DOHH2 (cell line): Measurements from ENCODE around the gene CSNK1A1.
A peak's percentile ranks its signal among the peaks of the same experiment; 100 is the strongest.

Source experiments
- H3F3A ChIP-seq: fragments of 200-600 bp; sonication (generic), shearing (Covaris generic); 2 replicates; pipeline ENCODE4 v1.6.0; 2016; ENCODE audit warnings: antibody characterized with exemption, mild to moderate bottlenecking; ENCODE audit not compliant: control insufficient read depth, insufficient read depth
- H3K27ac ChIP-seq: fragments of 200-600 bp; sonication (generic); 2 replicates; pipeline ENCODE4 v1.5.1; 2014; ENCODE audit warnings: low read depth, mild to moderate bottlenecking, low read length, moderate library complexity
- H3K27me3 ChIP-seq: fragments of 200-600 bp; sonication (generic); 2 replicates; pipeline ENCODE4 v1.6.1; 2014; ENCODE audit warnings: mild to moderate bottlenecking, low read length, mixed read lengths; ENCODE audit not compliant: control insufficient read depth
- H3K36me3 ChIP-seq: fragments of 200-600 bp; sonication (generic); 2 replicates; pipeline ENCODE4 v1.6.1; 2014; ENCODE audit warnings: mild to moderate bottlenecking, low read length, moderate library complexity, mixed read lengths; ENCODE audit not compliant: control insufficient read depth
- H3K4me1 ChIP-seq: fragments of 200-600 bp; sonication (generic); 2 replicates; pipeline ENCODE4 v1.6.1; 2014; ENCODE audit warnings: mild to moderate bottlenecking, low read length, mixed read lengths; ENCODE audit not compliant: control insufficient read depth
- H3K4me2 ChIP-seq: fragments of 200-600 bp; sonication (generic); 2 replicates; pipeline ENCODE4 v1.6.0; 2014; ENCODE audit warnings: mild to moderate bottlenecking, low read length, moderate library complexity
- H3K4me3 ChIP-seq: fragments of 200-600 bp; sonication (generic); 2 replicates; pipeline ENCODE4 v1.5.1; 2014; ENCODE audit warnings: mild to moderate bottlenecking, low read length, mixed read lengths
- H3K79me2 ChIP-seq: fragments of 200-600 bp; sonication (generic); 2 replicates; pipeline ENCODE4 v1.6.1; 2014; ENCODE audit warnings: mild to moderate bottlenecking, low read length, mixed read lengths; ENCODE audit not compliant: control insufficient read depth
- H3K9me2 ChIP-seq: fragments of 200-600 bp; sonication (generic); replicated peaks from 2 replicates; pipeline ENCODE4 v1.6.1; 2014; ENCODE audit warnings: mild to moderate bottlenecking, low read length, mixed read lengths; ENCODE audit not compliant: control insufficient read depth
- H3K9me3 ChIP-seq: fragments of 200-600 bp; sonication (generic); 2 replicates; pipeline ENCODE4 v1.6.1; 2014; ENCODE audit warnings: antibody characterized with exemption, low read length, mixed read lengths; ENCODE audit not compliant: control insufficient read depth, insufficient read depth
- H4K20me1 ChIP-seq: fragments of 200-600 bp; sonication (generic); 2 replicates; pipeline ENCODE4 v1.6.0; 2014; ENCODE audit warnings: low read depth, mild to moderate bottlenecking, antibody characterized with exemption, low read length, moderate library complexity; ENCODE audit not compliant: control insufficient read depth, insufficient read depth
- CTCF ChIP-seq: fragments of 200-600 bp; sonication (generic); IDR thresholded peaks from one replicate; pipeline ENCODE4 v1.5.1; 2014; ENCODE audit warnings: antibody characterized with exemption, mild to moderate bottlenecking, low read depth, low read length; ENCODE audit not compliant: poor library complexity, severe bottlenecking
- EZH2phosphoT487 ChIP-seq: fragments of 200-600 bp; sonication (generic); IDR thresholded peaks from 2 replicates; pipeline ENCODE4 v1.6.1; 2017; ENCODE audit warnings: borderline replicate concordance, mild to moderate bottlenecking, antibody characterized with exemption, low read length, moderate library complexity, mixed read lengths

CSNK1A1 gene

GRCh38 chr5:149550594-149551226 is 529 bp downstream of the CSNK1A1 start:
- Histone ChIP-seq H3K9me2 (no peaks in the 10 kb centered on the region), H3K27ac (peak overlapping the region; percentile 80), H3K36me3 (peaks cover 54% of the 10 kb centered on the region), H3F3A (no peaks in the 10 kb centered on the region), H3K4me2 (peak overlapping the region; percentile 97), H3K79me2 (peaks cover 69% of the 10 kb centered on the region), H4K20me1 (peaks cover 18% of the 10 kb centered on the region), H3K4me1 (peaks cover 37% of the 10 kb centered on the region), H3K4me3 (peak overlapping the region; percentile 94), H3K9me3 (no peaks in the 10 kb centered on the region), H3K27me3 (no peaks in the 10 kb centered on the region)
- TF ChIP-seq CTCF (no peak), EZH2phosphoT487 (no peak)

- Histone ChIP-seq H4K20me1 (peaks cover 18% of the 10 kb centered on the region), H3K36me3 (peaks cover 59% of the 10 kb centered on the region), H3K9me3 (no peaks in the 10 kb centered on the region), H3F3A (no peaks in the 10 kb centered on the region), H3K27me3 (no peaks in the 10 kb centered on the region), H3K4me3 (peak overlapping the region; percentile 94), H3K27ac (peak overlapping the region; percentile 80), H3K79me2 (peaks cover 74% of the 10 kb centered on the region), H3K9me2 (no peaks in the 10 kb centered on the region), H3K4me1 (peaks cover 42% of the 10 kb centered on the region), H3K4me2 (peak overlapping the region; percentile 97)
- TF ChIP-seq EZH2phosphoT487 (no peak), CTCF (no peak)
Measured at GRCh38 chr5:149550268-149550583, 1.0 kb downstream of the CSNK1A1 start.

GRCh38 chr5:149549461-149550267 is 1.6 kb downstream of the CSNK1A1 start:
- Histone ChIP-seq H3K4me2 (peak overlapping the region; percentile 97), H3K27ac (peak overlapping the region; percentile 80), H3K27me3 (no peaks in the 10 kb centered on the region), H4K20me1 (peaks cover 18% of the 10 kb centered on the region), H3K36me3 (peaks cover 65% of the 10 kb centered on the region), H3K79me2 (peaks cover 80% of the 10 kb centered on the region), H3K9me2 (no peaks in the 10 kb centered on the region), H3K4me1 (peaks cover 42% of the 10 kb centered on the region), H3K4me3 (peak overlapping the region; percentile 94), H3K9me3 (no peaks in the 10 kb centered on the region), H3F3A (no peaks in the 10 kb centered on the region)
- TF ChIP-seq CTCF (no peak), EZH2phosphoT487 (no peak)
